ENCODE results near the gene NCOA7. TPM values are rescaled to one million over a fixed set of nuclear protein-coding genes. Genes with fewer than 3 reads are reported as not detected.
A peak's percentile ranks its signal among the peaks of the same experiment; 100 is the strongest.
"Not testable (repeated sequence)": the region's sequence is repeated elsewhere in the genome, so short reads cannot be mapped to it uniquely, and the experiment has no call there.

The NCOA7 gene
- total RNA-seq, 1 experiment from 2014 or later = 9.4 TPM

GRCh38 chr6:125846292-125847024 is 55.7 kb downstream of the NCOA7 start:
- WGBS (ENCODE audit: extremely low coverage, insufficient read length, low lambda C conversion rate) = no CpG with 5 or more reads among the region's 4 CpGs
- Mint-ChIP-seq H3K9me3 (no peaks in the 10 kb centered on the region), H3K4me1 (peaks cover 1 to 2% of the 10 kb centered on the region in 2 experiments; a peak in 3 of 4 replicates), H3K36me3 (ENCODE audit: insufficient read depth in 1 of 3, low read depth in 3 of 3) (peaks cover 0 to 2% (median 0%) of the 10 kb centered on the region in 3 experiments; a peak in 1 of 7 replicates), H3K27ac (0 out of 7 replicates have a peak overlapping the region, but pooled peaks of 1 of the 3 experiments have one; percentile 52), H3K27me3 (ENCODE audit: low read depth) (no peaks in the 10 kb centered on the region), H3K4me3 (no peak overlapping the region)
- Histone ChIP-seq H3K23ac (ENCODE audit: insufficient read length, low read depth, low read length) (no peak overlapping the region), H4K20me1 (ENCODE audit: control insufficient read depth, insufficient read depth, insufficient read length) (no peaks in the 10 kb centered on the region), H2BK120ac (ENCODE audit: low read depth, low read length, poor library complexity, severe bottlenecking) (no peak overlapping the region), H3K9ac (ENCODE audit: extremely low read depth, insufficient read length, low read length) (no peak overlapping the region), H2BK12ac (ENCODE audit: insufficient read length, low read depth, low read length) (no peak overlapping the region), H3K4me1 (ENCODE audit: insufficient read depth, low read length) (no peaks in the 10 kb centered on the region), H2AFZ (ENCODE audit: low read length) (no peak overlapping the region), H3K4ac (ENCODE audit: low read depth, low read length) (no peak overlapping the region), H3K18ac (ENCODE audit: insufficient read length, low read depth, low read length) (no peak overlapping the region), H4K5ac (ENCODE audit: insufficient read length, low read depth, low read length) (no peak overlapping the region), H2AK5ac (ENCODE audit: insufficient read length, low read length) (no peak overlapping the region), H3K79me2 (ENCODE audit: insufficient read depth, low read length) (no peaks in the 10 kb centered on the region), H3K4me2 (ENCODE audit: insufficient read depth, insufficient read length, low read length) (no peak overlapping the region), H3K27ac (ENCODE audit: insufficient read length, low read depth, low read length) (no peak overlapping the region), H3T11ph (ENCODE audit: low read length) (no peak overlapping the region), H3K14ac (ENCODE audit: insufficient read depth, low read length) (no peak overlapping the region), H2BK20ac (ENCODE audit: low read depth, low read length, poor library complexity, severe bottlenecking) (no peak overlapping the region), H2BK5ac (ENCODE audit: insufficient read length, low read length) (no peak overlapping the region), H3K79me1 (ENCODE audit: insufficient read depth, low read depth, low read length, poor library complexity, severe bottlenecking) (no peaks in the 10 kb centered on the region), H3K9me3 (ENCODE audit: control insufficient read depth, low read depth, low read length) (no peaks in the 10 kb centered on the region), H4K91ac (ENCODE audit: insufficient read length, low read depth, low read length) (no peak overlapping the region), H2BK15ac (ENCODE audit: low read depth, low read length) (no peak overlapping the region), H3K23me2 (ENCODE audit: insufficient read length, low read depth, low read length, poor library complexity, severe bottlenecking) (no peaks in the 10 kb centered on the region), H4K8ac (replicated peaks; ENCODE audit: insufficient read length, low read depth, low read length) (no peak overlapping the region), H3K27me3 (ENCODE audit: insufficient read depth, low read length) (no peaks in the 10 kb centered on the region), H3K56ac (ENCODE audit: insufficient read length, low read depth, low read length) (no peak overlapping the region)
- no peak for DNase-seq
- no peak for TF ChIP-seq CTCF (conservative IDR thresholded peaks at IDR 0.05)

GRCh38 chr6:125848286-125848685 is 57.5 kb downstream of the NCOA7 start:
- not testable (repeated sequence) for H3K9me3 Mint-ChIP-seq; H4K91ac ChIP-seq (ENCODE audit: insufficient read length, low read depth, low read length); H3K14ac ChIP-seq (ENCODE audit: insufficient read depth, low read length); H2BK15ac ChIP-seq (ENCODE audit: low read depth, low read length); H2BK5ac ChIP-seq (ENCODE audit: insufficient read length, low read length); H3T11ph ChIP-seq (ENCODE audit: low read length); H3K23ac ChIP-seq (ENCODE audit: insufficient read length, low read depth, low read length); DNase-seq; H2AFZ ChIP-seq (ENCODE audit: low read length); H3K23me2 ChIP-seq (ENCODE audit: insufficient read length, low read depth, low read length, poor library complexity, severe bottlenecking); H3K4me3 Mint-ChIP-seq; H4K8ac ChIP-seq (replicated peaks; ENCODE audit: insufficient read length, low read depth, low read length); H3K27ac Mint-ChIP-seq; H3K4ac ChIP-seq (ENCODE audit: low read depth, low read length); H3K9me3 ChIP-seq (ENCODE audit: control insufficient read depth, low read depth, low read length); H2BK20ac ChIP-seq (ENCODE audit: low read depth, low read length, poor library complexity, severe bottlenecking); H4K5ac ChIP-seq (ENCODE audit: insufficient read length, low read depth, low read length); H3K79me2 ChIP-seq (ENCODE audit: insufficient read depth, low read length); H3K18ac ChIP-seq (ENCODE audit: insufficient read length, low read depth, low read length); H3K4me1 Mint-ChIP-seq; H2AK5ac ChIP-seq (ENCODE audit: insufficient read length, low read length); H3K4me1 ChIP-seq (ENCODE audit: insufficient read depth, low read length); H3K9ac ChIP-seq (ENCODE audit: extremely low read depth, insufficient read length, low read length); H3K79me1 ChIP-seq (ENCODE audit: insufficient read depth, low read depth, low read length, poor library complexity, severe bottlenecking); H2BK12ac ChIP-seq (ENCODE audit: insufficient read length, low read depth, low read length); H3K27me3 Mint-ChIP-seq (ENCODE audit: low read depth); H3K27ac ChIP-seq (ENCODE audit: insufficient read length, low read depth, low read length); H3K27me3 ChIP-seq (ENCODE audit: insufficient read depth, low read length); H3K36me3 Mint-ChIP-seq (ENCODE audit: insufficient read depth in 1 of 3, low read depth in 3 of 3); H3K4me2 ChIP-seq (ENCODE audit: insufficient read depth, insufficient read length, low read length); H4K20me1 ChIP-seq (ENCODE audit: control insufficient read depth, insufficient read depth, insufficient read length); H2BK120ac ChIP-seq (ENCODE audit: low read depth, low read length, poor library complexity, severe bottlenecking); H3K56ac ChIP-seq (ENCODE audit: insufficient read length, low read depth, low read length)
- no CpG with 5 or more reads among the region's 5 CpGs for WGBS (ENCODE audit: extremely low coverage, insufficient read length, low lambda C conversion rate)
